ENCODE results near the gene SESN3. TPM values are rescaled to one million over a fixed set of nuclear protein-coding genes. Genes with fewer than 3 reads are reported as not detected.
A peak's percentile ranks its signal among the peaks of the same experiment; 100 is the strongest.
"Not testable (repeated sequence)": the region's sequence is repeated elsewhere in the genome, so short reads cannot be mapped to it uniquely, and the experiment has no call there.

SESN3 gene
- total RNA-seq, 4 donors from 2014 or later, result 57.9 to 106 (median 71.8) TPM

GRCh38 chr11:95219599-95219998 lies 11.4 kb downstream of the SESN3 start:
- no peak for DNase-seq (ENCODE audit: low spot score in 2 of 2)
- Histone ChIP-seq H3K4me3 (no peak overlapping the region), H3K27me3 (no peaks in the 10 kb centered on the region), H3K4me1 (peaks cover 0 to 27% (median 0%) of the 10 kb centered on the region in 4 donors), H3K36me3 (peaks cover 0 to 6% (median 0%) of the 10 kb centered on the region in 3 donors), H3K27ac (no peak overlapping the region), H3K9me3 (peaks cover 0 to 1% (median 0%) of the 10 kb centered on the region in 4 donors)
- TF ChIP-seq POLR2A (IDR thresholded peaks at IDR 0.05) (no peak), CTCF (IDR thresholded peaks at IDR 0.05) (no peak), EP300 (IDR thresholded peaks at IDR 0.05) (no peak)
- WGBS, 2 donors, result 83 to 90% methylated on average over 3 of the region's 3 CpGs

DNA sequence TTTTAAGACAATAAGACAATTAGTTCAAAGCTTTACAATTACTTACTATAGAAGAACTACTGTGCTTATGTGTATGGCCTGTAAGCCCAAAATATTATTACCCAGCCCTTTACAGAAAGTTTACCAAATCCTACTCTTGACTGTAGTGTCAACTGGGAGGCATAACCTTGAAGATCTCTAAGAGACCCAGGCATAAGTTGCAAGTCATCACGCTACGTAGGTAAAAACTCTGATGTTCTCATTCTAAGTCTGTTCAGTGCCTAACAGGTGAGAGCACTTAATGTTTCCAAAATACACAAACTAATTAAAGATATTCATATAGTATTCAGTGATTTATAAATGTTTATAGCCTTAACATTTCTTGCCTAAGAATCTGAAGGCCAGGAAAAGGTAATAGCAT lies 12.9 kb downstream of the SESN3 start:
- Histone ChIP-seq H3K27ac (no peak overlapping the region), H3K4me1 (peaks cover 0 to 27% (median 0%) of the 10 kb centered on the region in 4 donors), H3K9me3 (no peaks in the 10 kb centered on the region), H3K27me3 (no peaks in the 10 kb centered on the region), H3K36me3 (peaks cover 0 to 6% (median 0%) of the 10 kb centered on the region in 3 donors), H3K4me3 (no peak overlapping the region)
- 95 to 98% methylated on average over 2 of the region's 2 CpGs for WGBS, 2 donors
- no peak for TF ChIP-seq CTCF (IDR thresholded peaks at IDR 0.05)
- TF ChIP-seq POLR2A (IDR thresholded peaks at IDR 0.05), result no peak
- no peak for TF ChIP-seq EP300 (IDR thresholded peaks at IDR 0.05)
- no peak for DNase-seq (ENCODE audit: low spot score in 2 of 2)

GRCh38 chr11:95212609-95213008 lies 18.4 kb downstream of the SESN3 start:
- H3K9me3 ChIP-seq, result peaks cover 0 to 5% (median 0%) of the 10 kb centered on the region in 4 donors
- H3K4me1 ChIP-seq, result peaks cover 0 to 16% (median 7%) of the 10 kb centered on the region in 4 donors
- no peaks in the 10 kb centered on the region for H3K27me3 ChIP-seq
- peaks cover 0 to 8% (median 0%) of the 10 kb centered on the region in 3 donors for H3K36me3 ChIP-seq
- no peak for DNase-seq (ENCODE audit: low spot score in 2 of 2)
- TF ChIP-seq POLR2A (IDR thresholded peaks at IDR 0.05) (no peak), EP300 (IDR thresholded peaks at IDR 0.05) (no peak), CTCF (IDR thresholded peaks at IDR 0.05) (no peak)
- H3K4me3 ChIP-seq, result no peak overlapping the region
- WGBS, 2 donors, result 71 to 75% methylated on average over 1 of the region's 1 CpG
- peak overlapping the region in 1 of 4 donors; percentile 60 for H3K27ac ChIP-seq

GRCh38 chr11:95209535-95209934 lies 21.5 kb downstream of the SESN3 start:
- not testable (repeated sequence) for DNase-seq (ENCODE audit: low spot score in 2 of 2); H3K4me3 ChIP-seq; H3K27ac ChIP-seq; H3K27me3 ChIP-seq; H3K9me3 ChIP-seq; H3K36me3 ChIP-seq
- H3K4me1 ChIP-seq, result peaks cover 0 to 14% (median 7%) of the 10 kb centered on the region in 4 donors
- WGBS, 2 donors, result 73 to 97% methylated on average over 6 of the region's 6 CpGs

DNA sequence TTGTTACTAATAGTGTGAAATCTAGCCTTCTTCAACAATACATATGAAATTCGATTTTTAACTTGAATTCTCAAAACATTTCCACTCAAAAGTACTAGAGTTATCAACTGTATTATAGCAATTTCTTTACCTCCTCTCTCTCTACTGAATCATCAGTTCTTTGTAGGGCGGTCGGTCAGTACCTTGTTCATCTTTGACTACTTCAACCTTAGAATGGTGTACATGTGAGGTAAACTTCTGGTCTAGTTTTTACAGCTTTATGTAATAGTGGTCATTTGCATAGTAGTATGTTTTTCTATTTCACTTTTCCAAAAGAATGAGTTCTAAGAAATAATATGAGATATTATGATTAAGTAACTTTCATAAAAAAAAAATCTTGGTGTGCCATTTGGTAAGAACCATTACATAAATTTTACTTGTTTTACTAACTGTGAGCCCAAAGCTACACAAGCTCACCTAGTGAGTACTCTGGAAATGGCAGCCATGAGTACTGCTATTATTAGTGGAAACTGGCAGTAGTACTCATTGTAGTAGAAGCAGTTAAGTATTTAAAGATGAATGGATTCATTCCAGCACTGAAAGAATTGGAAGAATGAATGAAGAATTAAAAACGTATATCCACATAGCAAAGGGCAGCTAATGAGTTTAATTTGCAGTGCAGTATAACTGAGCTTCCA lies 30.1 kb downstream of the SESN3 start:
- H3K36me3 ChIP-seq, result no peaks in the 10 kb centered on the region
- H3K4me3 ChIP-seq, result no peak overlapping the region
- no peak for TF ChIP-seq CTCF (IDR thresholded peaks at IDR 0.05)
- no peak for TF ChIP-seq EP300 (IDR thresholded peaks at IDR 0.05)
- TF ChIP-seq POLR2A (IDR thresholded peaks at IDR 0.05), result no peak
- WGBS, 2 donors, result 74 to 81% methylated on average over 4 of the region's 4 CpGs
- no peak overlapping the region for H3K27ac ChIP-seq
- no peak for DNase-seq (ENCODE audit: low spot score in 2 of 2)
- no peaks in the 10 kb centered on the region for H3K9me3 ChIP-seq
- no peaks in the 10 kb centered on the region for H3K27me3 ChIP-seq
- peaks cover 0 to 28% (median 4%) of the 10 kb centered on the region in 4 donors for H3K4me1 ChIP-seq
